ENCODE data around the gene SNTG2. TPM values are rescaled to one million over a fixed set of nuclear protein-coding genes. Genes with fewer than 3 reads are reported as not detected.

Gene SNTG2
- total and polyA plus RNA-seq, 4 donors: 1.5 to 4.2 (median 1.9) TPM

- Histone ChIP-seq H3K36me3 (ENCODE audit: control insufficient read depth, insufficient read depth, low read length) (no peaks in the 10 kb centered on the region), H3K27me3 (ENCODE audit: control insufficient read depth, insufficient read depth, low read length) (no peaks in the 10 kb centered on the region), H3K9me3 (ENCODE audit: control insufficient read depth, insufficient read depth, low read length) (no peaks in the 10 kb centered on the region), H3K4me1 (ENCODE audit: control insufficient read depth, insufficient read depth, low read length) (no peaks in the 10 kb centered on the region), H3K4me3 (ENCODE audit: low read depth, low read length) (no peak overlapping the region), H3K27ac (ENCODE audit: low read depth, low read length) (no peak overlapping the region)
- WGBS (ENCODE audit: insufficient coverage): 84% methylated on average over 8 of the region's 8 CpGs
- DNase-seq (ENCODE audit: low read depth in 4 of 6, low spot score in 6 of 6): no peak
These were observed 450.5 kb downstream of the SNTG2 start for GRCh38 chr2:1400943-1401735.

GRCh38 chr2:1402064-1402463 is 451.4 kb downstream of the SNTG2 start:
- DNase-seq (ENCODE audit: low read depth in 4 of 6, low spot score in 6 of 6): no peak
- no peaks in the 10 kb centered on the region for H3K36me3 ChIP-seq (ENCODE audit: control insufficient read depth, insufficient read depth, low read length)
- no peak overlapping the region for H3K27ac ChIP-seq (ENCODE audit: low read depth, low read length)
- no peaks in the 10 kb centered on the region for H3K9me3 ChIP-seq (ENCODE audit: control insufficient read depth, insufficient read depth, low read length)
- WGBS (ENCODE audit: insufficient coverage): 89% methylated on average over 6 of the region's 9 CpGs
- H3K4me3 ChIP-seq (ENCODE audit: low read depth, low read length): no peak overlapping the region
- H3K27me3 ChIP-seq (ENCODE audit: control insufficient read depth, insufficient read depth, low read length): no peaks in the 10 kb centered on the region
- H3K4me1 ChIP-seq (ENCODE audit: control insufficient read depth, insufficient read depth, low read length): no peaks in the 10 kb centered on the region

GRCh38 chr2:1403565-1403964 is 452.9 kb downstream of the SNTG2 start:
- no peak overlapping the region for H3K27ac ChIP-seq (ENCODE audit: low read depth, low read length)
- H3K4me3 ChIP-seq (ENCODE audit: low read depth, low read length): no peak overlapping the region
- H3K4me1 ChIP-seq (ENCODE audit: control insufficient read depth, insufficient read depth, low read length): no peaks in the 10 kb centered on the region
- no peaks in the 10 kb centered on the region for H3K36me3 ChIP-seq (ENCODE audit: control insufficient read depth, insufficient read depth, low read length)
- DNase-seq (ENCODE audit: low read depth in 4 of 6, low spot score in 6 of 6): no peak
- H3K27me3 ChIP-seq (ENCODE audit: control insufficient read depth, insufficient read depth, low read length): no peaks in the 10 kb centered on the region
- no peaks in the 10 kb centered on the region for H3K9me3 ChIP-seq (ENCODE audit: control insufficient read depth, insufficient read depth, low read length)
- 86% methylated on average over 12 of the region's 12 CpGs for whole genome bisulfite sequencing (ENCODE audit: insufficient coverage)

- no peak overlapping the region for H3K4me3 ChIP-seq (ENCODE audit: low read depth, low read length)
- H3K27me3 ChIP-seq (ENCODE audit: control insufficient read depth, insufficient read depth, low read length): no peaks in the 10 kb centered on the region
- 100% methylated on average over 1 of the region's 1 CpG for WGBS (ENCODE audit: insufficient coverage)
- no peak overlapping the region for H3K27ac ChIP-seq (ENCODE audit: low read depth, low read length)
- no peaks in the 10 kb centered on the region for H3K36me3 ChIP-seq (ENCODE audit: control insufficient read depth, insufficient read depth, low read length)
- no peaks in the 10 kb centered on the region for H3K4me1 ChIP-seq (ENCODE audit: control insufficient read depth, insufficient read depth, low read length)
- H3K9me3 ChIP-seq (ENCODE audit: control insufficient read depth, insufficient read depth, low read length): no peaks in the 10 kb centered on the region
- DNase-seq (ENCODE audit: low read depth in 4 of 6, low spot score in 6 of 6): no peak
These were observed 454.5 kb downstream of the SNTG2 start for GRCh38 chr2:1405124-1405523.

- Histone ChIP-seq H3K4me1 (ENCODE audit: control insufficient read depth, insufficient read depth, low read length) (no peaks in the 10 kb centered on the region), H3K27ac (ENCODE audit: low read depth, low read length) (no peak overlapping the region), H3K9me3 (ENCODE audit: control insufficient read depth, insufficient read depth, low read length) (no peaks in the 10 kb centered on the region), H3K4me3 (ENCODE audit: low read depth, low read length) (no peak overlapping the region), H3K36me3 (ENCODE audit: control insufficient read depth, insufficient read depth, low read length) (no peaks in the 10 kb centered on the region), H3K27me3 (ENCODE audit: control insufficient read depth, insufficient read depth, low read length) (no peaks in the 10 kb centered on the region)
- no CpG with 5 or more reads among the region's 3 CpGs for WGBS (ENCODE audit: insufficient coverage)
- DNase-seq (ENCODE audit: low read depth in 4 of 6, low spot score in 6 of 6): no peak
These were observed 455.3 kb downstream of the SNTG2 start for GRCh38 chr2:1405967-1406366.

GRCh38 chr2:1406434-1406833 is 455.8 kb downstream of the SNTG2 start:
- H3K27me3 ChIP-seq (ENCODE audit: control insufficient read depth, insufficient read depth, low read length): no peaks in the 10 kb centered on the region
- H3K36me3 ChIP-seq (ENCODE audit: control insufficient read depth, insufficient read depth, low read length): no peaks in the 10 kb centered on the region
- no peaks in the 10 kb centered on the region for H3K9me3 ChIP-seq (ENCODE audit: control insufficient read depth, insufficient read depth, low read length)
- 95% methylated on average over 2 of the region's 2 CpGs for WGBS (ENCODE audit: insufficient coverage)
- H3K4me3 ChIP-seq (ENCODE audit: low read depth, low read length): no peak overlapping the region
- no peak overlapping the region for H3K27ac ChIP-seq (ENCODE audit: low read depth, low read length)
- no peak for DNase-seq (ENCODE audit: low read depth in 4 of 6, low spot score in 6 of 6)
- H3K4me1 ChIP-seq (ENCODE audit: control insufficient read depth, insufficient read depth, low read length): no peaks in the 10 kb centered on the region

- no peaks in the 10 kb centered on the region for H3K9me3 ChIP-seq (ENCODE audit: control insufficient read depth, insufficient read depth, low read length)
- H3K27me3 ChIP-seq (ENCODE audit: control insufficient read depth, insufficient read depth, low read length): no peaks in the 10 kb centered on the region
- no peaks in the 10 kb centered on the region for H3K36me3 ChIP-seq (ENCODE audit: control insufficient read depth, insufficient read depth, low read length)
- no peaks in the 10 kb centered on the region for H3K4me1 ChIP-seq (ENCODE audit: control insufficient read depth, insufficient read depth, low read length)
- H3K27ac ChIP-seq (ENCODE audit: low read depth, low read length): no peak overlapping the region
- H3K4me3 ChIP-seq (ENCODE audit: low read depth, low read length): no peak overlapping the region
- 71% methylated on average over 11 of the region's 16 CpGs for WGBS (ENCODE audit: insufficient coverage)
- peak in 1 of 6 donors; percentile 17 for DNase-seq (ENCODE audit: low read depth in 4 of 6, low spot score in 6 of 6)
These were observed 457.5 kb downstream of the SNTG2 start for GRCh38 chr2:1407950-1408675.

GRCh38 chr2:1413156-1413710 is 462.6 kb downstream of the SNTG2 start, which contains the start of gene TPO:
Gene TPO (plus strand): TSS chr2:1413463. CDS start chr2:1414409, 946 bp downstream.
- Histone ChIP-seq H3K9me3 (ENCODE audit: control insufficient read depth, insufficient read depth, low read length) (no peaks in the 10 kb centered on the region), H3K27ac (ENCODE audit: low read depth, low read length) (no peak within 1 kb of the TSS), H3K4me3 (ENCODE audit: low read depth, low read length) (no peak within 1 kb of the TSS), H3K36me3 (ENCODE audit: control insufficient read depth, insufficient read depth, low read length) (no peaks in the 10 kb centered on the region), H3K27me3 (ENCODE audit: control insufficient read depth, insufficient read depth, low read length) (no peaks in the 10 kb centered on the region), H3K4me1 (ENCODE audit: control insufficient read depth, insufficient read depth, low read length) (peaks cover 4% of the 10 kb centered on the region)
- WGBS (ENCODE audit: insufficient coverage): 59% methylated on average over 15 of the region's 15 CpGs
- peak in 1 of 6 donors; percentile 62 for DNase-seq (ENCODE audit: low read depth in 4 of 6, low spot score in 6 of 6)

GRCh38 chr2:1414121-1414520 is 463.5 kb downstream of the SNTG2 start:
- H3K4me3 ChIP-seq (ENCODE audit: low read depth, low read length): no peak overlapping the region
- H3K36me3 ChIP-seq (ENCODE audit: control insufficient read depth, insufficient read depth, low read length): no peaks in the 10 kb centered on the region
- H3K27ac ChIP-seq (ENCODE audit: low read depth, low read length): no peak overlapping the region
- H3K4me1 ChIP-seq (ENCODE audit: control insufficient read depth, insufficient read depth, low read length): peaks cover 7% of the 10 kb centered on the region
- H3K9me3 ChIP-seq (ENCODE audit: control insufficient read depth, insufficient read depth, low read length): no peaks in the 10 kb centered on the region
- DNase-seq (ENCODE audit: low read depth in 4 of 6, low spot score in 6 of 6): peak in 1 of 6 donors; percentile 44
- no peaks in the 10 kb centered on the region for H3K27me3 ChIP-seq (ENCODE audit: control insufficient read depth, insufficient read depth, low read length)
- 64% methylated on average over 12 of the region's 13 CpGs for WGBS (ENCODE audit: insufficient coverage)

All from spinal cord (tissue), 10 donors.